Liver (tissue), 3 donors: ENCODE results near the gene A4GALT.

Experiments used
- CTCF ChIP-seq: fragments of 150-350 bp; IDR thresholded peaks from 2 replicates; pipeline ENCODE4 v1.5.1; 2017; ENCODE audit warnings: improper control_type of control experiment, low read depth, low read length; ENCODE audit not compliant: missing input control
- GABPA ChIP-seq, 2 donors: IDR thresholded peaks in 1 of 2; conservative IDR thresholded peaks in 1 of 2; 2 replicates each; pipeline ENCODE4 v1.6.1; 2016; ENCODE audit warnings: antibody characterized with exemption in 2 of 2, mild to moderate bottlenecking in 1 of 2, moderate library complexity in 1 of 2
- JUND ChIP-seq, 2 donors: IDR thresholded peaks; 2 replicates each; pipeline ENCODE4 v1.6.1; 2016; ENCODE audit warnings: antibody characterized with exemption in 2 of 2
- RAD21 ChIP-seq, 2 donors: IDR thresholded peaks; 2 replicates each; pipeline ENCODE4 v1.6.1; 2016; ENCODE audit warnings: antibody characterized with exemption in 2 of 2, mild to moderate bottlenecking in 2 of 2
- REST ChIP-seq: IDR thresholded peaks from 2 replicates; pipeline ENCODE4 v1.6.1; 2016; ENCODE audit warnings: antibody characterized with exemption, mild to moderate bottlenecking
- RXRA ChIP-seq, 2 donors: IDR thresholded peaks; 2 replicates each; pipeline ENCODE4 v1.6.1; 2017 to 2018; ENCODE audit warnings: antibody characterized with exemption in 2 of 2, mild to moderate bottlenecking in 1 of 2
- TAF1 ChIP-seq: conservative IDR thresholded peaks from 2 replicates; pipeline ENCODE4 v1.6.1; 2016; ENCODE audit warnings: antibody characterized with exemption, mild to moderate bottlenecking
- donor health status: healthy.
- donor health status: healthy.

DNA sequence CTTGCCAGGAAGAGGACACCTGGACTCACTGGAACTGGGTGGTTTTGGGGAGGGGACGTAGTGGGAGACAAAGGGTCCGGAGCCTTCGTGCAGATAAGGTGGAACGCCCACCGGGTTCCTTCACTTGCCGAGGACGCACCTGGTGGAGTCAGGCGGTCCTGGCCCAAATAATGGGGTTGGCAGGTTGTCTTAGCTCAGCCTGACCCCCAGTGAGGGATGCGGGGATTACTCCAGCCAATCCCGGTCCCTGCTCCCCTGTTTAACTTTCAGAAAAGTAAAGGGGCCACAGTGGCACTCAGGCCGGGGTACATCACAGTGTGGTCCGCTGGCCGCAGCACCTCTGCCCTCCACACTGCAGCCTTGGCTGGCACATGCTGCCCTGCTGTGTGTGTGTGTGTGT lies 18.0 kb downstream of the A4GALT start:
- TF ChIP-seq GABPA (IDR thresholded peaks at IDR 0.05 in 1 of 2, conservative IDR thresholded peaks at IDR 0.05 in 1 of 2), result no peak
- TF ChIP-seq CTCF, result no peak
- no peak for TF ChIP-seq TAF1
- no peak for TF ChIP-seq JUND (IDR thresholded peaks at IDR 0.05)
- no peak for TF ChIP-seq RXRA (IDR thresholded peaks at IDR 0.05)
- no peak for TF ChIP-seq RAD21 (IDR thresholded peaks at IDR 0.05)
- TF ChIP-seq REST, result no peak
